Ovary (tissue), 3 donors: ENCODE data around the gene ARID1B.

Experiments
- CTCF ChIP-seq, 3 donors: fragments of 450-650 bp in 2 of 3; fragments of 200-600 bp in 1 of 3; IDR thresholded peaks; one replicate each; pipeline versions ENCODE4 v1.5.1 to v1.8.0; 2016 to 2022; ENCODE audit warnings: antibody characterized with exemption in 3 of 3, mild to moderate bottlenecking in 1 of 3
- POLR2A ChIP-seq: fragments of 450-650 bp; IDR thresholded peaks from one replicate; pipeline ENCODE4 v1.6.1; 2017; ENCODE audit warnings: antibody characterized with exemption, mild to moderate bottlenecking, moderate library complexity
- donor health status: DM: no; HTN: no; CAD: no.

- TF ChIP-seq CTCF (IDR thresholded peaks at IDR 0.05) (no peak), POLR2A (no peak)
Observed at GRCh38 chr6:156864557-156864956, 87.4 kb downstream of the ARID1B start.
